ENCODE data around the gene COBLL1. TPM values are rescaled to one million over a fixed set of nuclear protein-coding genes. Genes with fewer than 3 reads are reported as not detected.

Gene COBLL1
- total RNA-seq, 1 donor from 2014 or later, result 18.6 TPM

DNA sequence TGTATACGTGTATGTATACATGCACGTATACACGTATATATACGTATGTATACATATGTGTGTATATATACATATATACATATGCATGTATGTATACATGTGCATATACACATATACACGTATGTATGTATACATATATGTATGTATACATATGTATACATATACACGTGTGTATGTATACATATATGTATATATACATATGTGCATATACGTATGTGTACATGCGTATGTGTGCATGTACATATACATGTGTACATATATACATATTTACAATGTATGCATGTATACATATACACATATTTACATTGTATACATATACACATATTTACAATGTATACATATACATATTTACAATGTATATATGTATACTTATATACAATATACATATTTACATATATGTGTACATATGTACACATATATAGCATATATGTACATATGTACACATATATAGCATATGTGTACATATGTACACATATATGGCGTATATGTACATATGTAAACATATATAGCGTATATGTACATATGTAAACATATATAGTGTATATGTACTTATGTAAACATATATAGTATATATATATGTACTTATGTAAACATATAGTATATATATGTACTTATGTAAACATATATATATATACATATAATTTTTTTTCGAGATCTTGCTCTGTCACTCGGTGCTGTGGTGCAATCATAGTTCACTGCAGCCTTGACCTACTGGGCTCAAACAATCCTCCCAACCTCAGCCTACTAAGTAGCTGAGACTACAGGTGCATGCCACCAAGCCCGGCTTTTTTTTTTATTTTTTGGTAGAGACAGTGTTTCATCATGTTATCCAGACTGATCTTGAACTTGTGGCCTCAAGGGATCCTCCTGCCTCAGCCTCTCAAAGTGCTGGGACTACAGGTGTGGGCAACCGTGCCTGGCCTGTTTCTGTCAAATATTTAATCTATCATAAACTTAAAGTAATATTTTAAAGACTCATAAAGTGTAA is 23.2 kb downstream of the COBLL1 start:
- H3K9me3 Mint-ChIP-seq (ENCODE audit: unreplicated experiment), result no peaks in the 10 kb centered on the region
- no peaks in the 10 kb centered on the region for H3K4me1 ChIP-seq (ENCODE audit: insufficient read depth, low read length)
- no peaks in the 10 kb centered on the region for H3K79me2 ChIP-seq (ENCODE audit: insufficient read depth, low read length)
- no peak overlapping the region for H3K27ac Mint-ChIP-seq (ENCODE audit: unreplicated experiment)
- FAIRE-seq (no peak), DNase-seq (ENCODE audit: low read depth) (no peak)
- H3K4me1 Mint-ChIP-seq (ENCODE audit: low read depth, unreplicated experiment), result peaks cover 5% of the 10 kb centered on the region
- no peak overlapping the region for H2AFZ ChIP-seq (ENCODE audit: low read depth, low read length)
- no peak overlapping the region for H3K4me2 ChIP-seq (ENCODE audit: low read length)
- no peaks in the 10 kb centered on the region for H3K36me3 ChIP-seq (ENCODE audit: insufficient read depth, low read length)
- H3K9me3 ChIP-seq (ENCODE audit: insufficient read depth, low read depth, low read length), result no peaks in the 10 kb centered on the region
- H3K36me3 Mint-ChIP-seq (ENCODE audit: low read depth, unreplicated experiment), result no peaks in the 10 kb centered on the region
- H3K27me3 Mint-ChIP-seq (ENCODE audit: low read depth, unreplicated experiment), result no peaks in the 10 kb centered on the region
- H3K27me3 ChIP-seq (ENCODE audit: insufficient read depth, low read length), result no peaks in the 10 kb centered on the region
- H4K20me1 ChIP-seq (ENCODE audit: insufficient read depth, low read length), result no peaks in the 10 kb centered on the region
- no peak overlapping the region for H3K4me3 ChIP-seq (ENCODE audit: insufficient read depth, low read depth, low read length)
- TF ChIP-seq, protein P1, sequence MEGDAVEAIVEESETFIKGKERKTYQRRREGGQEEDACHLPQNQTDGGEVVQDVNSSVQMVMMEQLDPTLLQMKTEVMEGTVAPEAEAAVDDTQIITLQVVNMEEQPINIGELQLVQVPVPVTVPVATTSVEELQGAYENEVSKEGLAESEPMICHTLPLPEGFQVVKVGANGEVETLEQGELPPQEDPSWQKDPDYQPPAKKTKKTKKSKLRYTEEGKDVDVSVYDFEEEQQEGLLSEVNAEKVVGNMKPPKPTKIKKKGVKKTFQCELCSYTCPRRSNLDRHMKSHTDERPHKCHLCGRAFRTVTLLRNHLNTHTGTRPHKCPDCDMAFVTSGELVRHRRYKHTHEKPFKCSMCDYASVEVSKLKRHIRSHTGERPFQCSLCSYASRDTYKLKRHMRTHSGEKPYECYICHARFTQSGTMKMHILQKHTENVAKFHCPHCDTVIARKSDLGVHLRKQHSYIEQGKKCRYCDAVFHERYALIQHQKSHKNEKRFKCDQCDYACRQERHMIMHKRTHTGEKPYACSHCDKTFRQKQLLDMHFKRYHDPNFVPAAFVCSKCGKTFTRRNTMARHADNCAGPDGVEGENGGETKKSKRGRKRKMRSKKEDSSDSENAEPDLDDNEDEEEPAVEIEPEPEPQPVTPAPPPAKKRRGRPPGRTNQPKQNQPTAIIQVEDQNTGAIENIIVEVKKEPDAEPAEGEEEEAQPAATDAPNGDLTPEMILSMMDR (IDR thresholded peaks at IDR 0.05; ENCODE audit: insufficient read depth, low read depth, low read length), result no peak
- TF ChIP-seq EZH2 (IDR thresholded peaks at IDR 0.05; ENCODE audit: insufficient read depth, low read length), result no peak
- H3K27ac ChIP-seq (ENCODE audit: low read depth, low read length), result no peak overlapping the region
- H3K9ac ChIP-seq (ENCODE audit: low read length), result no peak overlapping the region
- H3K4me3 Mint-ChIP-seq (ENCODE audit: unreplicated experiment), result no peak overlapping the region

DNA sequence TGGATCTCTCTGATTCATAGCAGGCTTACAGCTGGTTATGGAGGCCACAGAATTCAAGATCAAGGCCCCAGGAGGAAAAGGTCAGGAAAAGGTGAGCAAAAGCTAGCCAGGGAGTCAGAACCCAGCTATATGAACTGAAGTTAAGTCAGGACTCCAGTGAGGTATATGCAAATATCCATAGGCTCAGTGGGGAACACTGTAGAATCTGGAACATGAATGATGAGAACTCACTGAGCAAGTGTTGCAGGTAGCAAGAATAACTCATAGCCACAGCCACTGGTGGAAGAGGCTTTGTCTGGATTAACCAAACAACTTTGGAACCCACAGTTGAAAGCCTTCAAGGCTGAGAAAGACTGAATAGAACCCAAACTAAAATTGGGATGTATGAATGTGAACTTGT is 24.7 kb downstream of the COBLL1 start:
- Histone ChIP-seq H3K27me3 (ENCODE audit: insufficient read depth, low read length) (no peaks in the 10 kb centered on the region), H3K9ac (ENCODE audit: low read length) (no peak overlapping the region), H3K79me2 (ENCODE audit: insufficient read depth, low read length) (no peaks in the 10 kb centered on the region), H3K4me3 (ENCODE audit: insufficient read depth, low read depth, low read length) (no peak overlapping the region), H2AFZ (ENCODE audit: low read depth, low read length) (no peak overlapping the region), H3K36me3 (ENCODE audit: insufficient read depth, low read length) (no peaks in the 10 kb centered on the region), H3K4me1 (ENCODE audit: insufficient read depth, low read length) (no peaks in the 10 kb centered on the region), H4K20me1 (ENCODE audit: insufficient read depth, low read length) (no peaks in the 10 kb centered on the region), H3K4me2 (ENCODE audit: low read length) (no peak overlapping the region), H3K9me3 (ENCODE audit: insufficient read depth, low read depth, low read length) (no peaks in the 10 kb centered on the region), H3K27ac (ENCODE audit: low read depth, low read length) (no peak overlapping the region)
- FAIRE-seq, result no peak
- Mint-ChIP-seq H3K9me3 (ENCODE audit: unreplicated experiment) (no peaks in the 10 kb centered on the region), H3K27ac (ENCODE audit: unreplicated experiment) (no peak overlapping the region), H3K27me3 (ENCODE audit: low read depth, unreplicated experiment) (no peaks in the 10 kb centered on the region), H3K4me3 (ENCODE audit: unreplicated experiment) (no peak overlapping the region), H3K36me3 (ENCODE audit: low read depth, unreplicated experiment) (no peaks in the 10 kb centered on the region), H3K4me1 (ENCODE audit: low read depth, unreplicated experiment) (peaks cover 7% of the 10 kb centered on the region)
- no peak for TF ChIP-seq EZH2 (IDR thresholded peaks at IDR 0.05; ENCODE audit: insufficient read depth, low read length)
- TF ChIP-seq, protein P1 (IDR thresholded peaks at IDR 0.05; ENCODE audit: insufficient read depth, low read depth, low read length), result no peak
- no peak for DNase-seq (ENCODE audit: low read depth)

DNA sequence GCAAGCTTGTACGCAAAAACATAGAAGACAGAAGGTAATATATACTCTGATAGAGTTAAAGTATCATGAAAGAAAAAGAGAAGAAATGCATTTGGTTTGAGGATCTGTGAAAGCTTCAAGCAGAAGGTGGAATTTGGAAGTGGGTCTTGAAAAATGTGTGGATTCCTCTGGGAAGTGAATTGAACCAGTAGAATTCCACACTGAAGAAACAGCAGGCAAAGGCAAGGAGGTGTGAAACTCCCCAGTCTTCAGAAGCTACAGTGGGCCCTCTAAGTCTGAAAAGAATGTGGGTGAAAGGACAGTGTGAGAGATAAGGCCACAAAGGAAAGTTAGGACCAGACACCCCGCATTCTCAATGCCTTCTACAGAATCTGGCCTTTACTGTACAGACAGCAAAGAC is 25.6 kb downstream of the COBLL1 start:
- DNase-seq (ENCODE audit: low read depth) (no peak), FAIRE-seq (no peak)
- H3K9me3 Mint-ChIP-seq (ENCODE audit: unreplicated experiment), result no peaks in the 10 kb centered on the region
- peaks cover 7% of the 10 kb centered on the region for H3K4me1 Mint-ChIP-seq (ENCODE audit: low read depth, unreplicated experiment)
- H3K36me3 Mint-ChIP-seq (ENCODE audit: low read depth, unreplicated experiment), result no peaks in the 10 kb centered on the region
- H2AFZ ChIP-seq (ENCODE audit: low read depth, low read length), result no peak overlapping the region
- H3K27ac Mint-ChIP-seq (ENCODE audit: unreplicated experiment), result no peak overlapping the region
- no peak overlapping the region for H3K4me3 Mint-ChIP-seq (ENCODE audit: unreplicated experiment)
- H3K4me3 ChIP-seq (ENCODE audit: insufficient read depth, low read depth, low read length), result no peak overlapping the region
- no peaks in the 10 kb centered on the region for H4K20me1 ChIP-seq (ENCODE audit: insufficient read depth, low read length)
- no peaks in the 10 kb centered on the region for H3K27me3 ChIP-seq (ENCODE audit: insufficient read depth, low read length)
- no peak for TF ChIP-seq EZH2 (IDR thresholded peaks at IDR 0.05; ENCODE audit: insufficient read depth, low read length)
- TF ChIP-seq, protein P1 (IDR thresholded peaks at IDR 0.05; ENCODE audit: insufficient read depth, low read depth, low read length), result no peak
- H3K4me2 ChIP-seq (ENCODE audit: low read length), result no peak overlapping the region
- no peaks in the 10 kb centered on the region for H3K9me3 ChIP-seq (ENCODE audit: insufficient read depth, low read depth, low read length)
- H3K27ac ChIP-seq (ENCODE audit: low read depth, low read length), result no peak overlapping the region
- no peaks in the 10 kb centered on the region for H3K79me2 ChIP-seq (ENCODE audit: insufficient read depth, low read length)
- H3K9ac ChIP-seq (ENCODE audit: low read length), result no peak overlapping the region
- H3K36me3 ChIP-seq (ENCODE audit: insufficient read depth, low read length), result no peaks in the 10 kb centered on the region
- H3K27me3 Mint-ChIP-seq (ENCODE audit: low read depth, unreplicated experiment), result no peaks in the 10 kb centered on the region
- no peaks in the 10 kb centered on the region for H3K4me1 ChIP-seq (ENCODE audit: insufficient read depth, low read length)
